22Rv1 (cell line): Measurements from ENCODE around the gene CDK1.

Experiments
- ZFX ChIP-seq: fragments of 450-650 bp; IDR thresholded peaks from 2 replicates; pipeline ENCODE4 v1.6.1; 2017; ENCODE audit warnings: antibody characterized with exemption, borderline replicate concordance
- TF ChIP-seq, protein P1 (sequence below): fragments of 450-650 bp; IDR thresholded peaks from 2 replicates; pipeline ENCODE4 v1.5.1; 2017; ENCODE audit warnings: mild to moderate bottlenecking

DNA sequence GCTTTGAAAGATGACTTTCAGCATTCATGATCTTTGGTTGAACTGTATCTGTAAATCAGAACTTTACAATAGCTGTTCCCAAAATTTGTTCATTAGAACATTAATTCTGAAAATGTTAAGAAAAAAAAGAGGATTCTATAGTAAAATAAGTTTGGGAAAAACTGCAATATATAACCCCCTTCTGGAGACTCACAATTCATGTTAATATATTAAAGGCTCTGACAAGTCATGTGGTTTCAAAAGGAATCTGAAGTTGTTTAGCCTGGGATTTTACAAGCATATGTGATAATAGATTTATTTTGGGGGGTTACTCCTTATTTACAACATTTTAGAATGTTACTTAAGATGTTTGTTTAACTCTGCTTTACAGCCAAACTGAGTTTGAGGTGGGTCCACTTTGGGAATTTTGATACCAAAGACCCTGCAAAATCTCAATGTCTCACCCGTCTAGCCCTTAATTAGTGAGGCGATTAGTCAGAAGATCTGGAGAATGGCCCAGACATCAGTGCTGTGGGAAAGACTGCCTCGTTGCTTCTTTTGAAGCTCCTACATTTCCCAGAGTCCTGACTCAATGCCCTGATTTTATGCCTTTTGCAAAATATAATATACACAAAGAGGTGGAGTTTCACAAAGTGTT lies 40.0 kb downstream of the CDK1 start:
- TF ChIP-seq, protein P1, sequence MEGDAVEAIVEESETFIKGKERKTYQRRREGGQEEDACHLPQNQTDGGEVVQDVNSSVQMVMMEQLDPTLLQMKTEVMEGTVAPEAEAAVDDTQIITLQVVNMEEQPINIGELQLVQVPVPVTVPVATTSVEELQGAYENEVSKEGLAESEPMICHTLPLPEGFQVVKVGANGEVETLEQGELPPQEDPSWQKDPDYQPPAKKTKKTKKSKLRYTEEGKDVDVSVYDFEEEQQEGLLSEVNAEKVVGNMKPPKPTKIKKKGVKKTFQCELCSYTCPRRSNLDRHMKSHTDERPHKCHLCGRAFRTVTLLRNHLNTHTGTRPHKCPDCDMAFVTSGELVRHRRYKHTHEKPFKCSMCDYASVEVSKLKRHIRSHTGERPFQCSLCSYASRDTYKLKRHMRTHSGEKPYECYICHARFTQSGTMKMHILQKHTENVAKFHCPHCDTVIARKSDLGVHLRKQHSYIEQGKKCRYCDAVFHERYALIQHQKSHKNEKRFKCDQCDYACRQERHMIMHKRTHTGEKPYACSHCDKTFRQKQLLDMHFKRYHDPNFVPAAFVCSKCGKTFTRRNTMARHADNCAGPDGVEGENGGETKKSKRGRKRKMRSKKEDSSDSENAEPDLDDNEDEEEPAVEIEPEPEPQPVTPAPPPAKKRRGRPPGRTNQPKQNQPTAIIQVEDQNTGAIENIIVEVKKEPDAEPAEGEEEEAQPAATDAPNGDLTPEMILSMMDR = no peak
- TF ChIP-seq ZFX = no peak
